Measurements from ENCODE around the gene PRDM2.

Gene PRDM2

DNA sequence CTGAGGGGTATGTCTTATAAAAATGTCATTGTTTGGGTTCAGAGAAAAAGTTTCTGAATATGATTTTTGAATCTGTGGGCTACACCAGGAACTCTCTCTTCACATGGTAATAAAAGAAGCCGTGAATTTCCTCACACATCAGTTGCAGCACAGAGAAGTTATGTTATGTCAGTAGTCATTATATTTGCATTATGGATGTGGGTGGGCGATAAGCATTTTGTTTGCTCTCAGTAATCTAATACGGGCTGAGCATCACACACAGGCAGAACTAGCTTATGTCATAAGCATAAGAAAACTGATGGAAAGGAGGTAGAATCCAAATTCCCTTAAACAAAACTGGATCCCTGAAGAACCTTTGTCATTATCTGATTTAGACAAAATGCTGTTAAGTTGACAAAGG is 70.8 kb downstream of the PRDM2 start (continued):
- TF ChIP-seq, protein P1, sequence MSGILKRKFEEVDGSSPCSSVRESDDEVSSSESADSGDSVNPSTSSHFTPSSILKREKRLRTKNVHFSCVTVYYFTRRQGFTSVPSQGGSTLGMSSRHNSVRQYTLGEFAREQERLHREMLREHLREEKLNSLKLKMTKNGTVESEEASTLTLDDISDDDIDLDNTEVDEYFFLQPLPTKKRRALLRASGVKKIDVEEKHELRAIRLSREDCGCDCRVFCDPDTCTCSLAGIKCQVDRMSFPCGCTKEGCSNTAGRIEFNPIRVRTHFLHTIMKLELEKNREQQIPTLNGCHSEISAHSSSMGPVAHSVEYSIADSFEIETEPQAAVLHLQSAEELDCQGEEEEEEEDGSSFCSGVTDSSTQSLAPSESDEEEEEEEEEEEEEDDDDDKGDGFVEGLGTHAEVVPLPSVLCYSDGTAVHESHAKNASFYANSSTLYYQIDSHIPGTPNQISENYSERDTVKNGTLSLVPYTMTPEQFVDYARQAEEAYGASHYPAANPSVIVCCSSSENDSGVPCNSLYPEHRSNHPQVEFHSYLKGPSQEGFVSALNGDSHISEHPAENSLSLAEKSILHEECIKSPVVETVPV (CRISPR knock-in tag; IDR thresholded peaks at IDR 0.05), result no peak
- no peak for TF ChIP-seq ZNF565 (CRISPR knock-in tag; conservative IDR thresholded peaks at IDR 0.05; ENCODE audit: low read depth)

DNA sequence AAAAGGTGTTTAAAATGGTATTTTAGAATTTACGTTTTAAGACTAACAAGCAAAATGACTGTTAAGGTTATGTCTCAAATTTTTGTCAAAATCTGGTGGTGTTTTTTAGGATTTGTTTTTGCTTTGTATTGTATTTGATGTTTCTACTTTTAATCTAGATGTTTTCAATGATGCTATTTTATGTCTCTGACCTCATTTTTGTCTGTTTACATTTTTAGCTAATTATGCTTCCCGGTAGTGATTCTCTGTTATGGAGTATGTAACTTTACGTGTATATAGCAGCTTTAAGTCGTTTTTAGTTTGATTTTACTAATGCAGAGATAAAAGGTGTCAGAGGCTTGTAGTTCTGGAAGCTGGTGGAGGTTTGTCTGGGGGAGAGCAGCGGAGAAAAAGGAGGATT is 71.8 kb downstream of the PRDM2 start:
- no peak for ATAC-seq
- TF ChIP-seq ZFP3 (CRISPR knock-in tag; IDR thresholded peaks at IDR 0.05) (no peak), ARNTL (CRISPR knock-in tag; IDR thresholded peaks at IDR 0.05; ENCODE audit: borderline replicate concordance, low read depth) (no peak), ZNF565 (CRISPR knock-in tag; conservative IDR thresholded peaks at IDR 0.05; ENCODE audit: low read depth) (no peak), BACH2 (CRISPR knock-in tag; IDR thresholded peaks at IDR 0.05; ENCODE audit: borderline replicate concordance) (no peak)
- TF ChIP-seq, protein P2, sequence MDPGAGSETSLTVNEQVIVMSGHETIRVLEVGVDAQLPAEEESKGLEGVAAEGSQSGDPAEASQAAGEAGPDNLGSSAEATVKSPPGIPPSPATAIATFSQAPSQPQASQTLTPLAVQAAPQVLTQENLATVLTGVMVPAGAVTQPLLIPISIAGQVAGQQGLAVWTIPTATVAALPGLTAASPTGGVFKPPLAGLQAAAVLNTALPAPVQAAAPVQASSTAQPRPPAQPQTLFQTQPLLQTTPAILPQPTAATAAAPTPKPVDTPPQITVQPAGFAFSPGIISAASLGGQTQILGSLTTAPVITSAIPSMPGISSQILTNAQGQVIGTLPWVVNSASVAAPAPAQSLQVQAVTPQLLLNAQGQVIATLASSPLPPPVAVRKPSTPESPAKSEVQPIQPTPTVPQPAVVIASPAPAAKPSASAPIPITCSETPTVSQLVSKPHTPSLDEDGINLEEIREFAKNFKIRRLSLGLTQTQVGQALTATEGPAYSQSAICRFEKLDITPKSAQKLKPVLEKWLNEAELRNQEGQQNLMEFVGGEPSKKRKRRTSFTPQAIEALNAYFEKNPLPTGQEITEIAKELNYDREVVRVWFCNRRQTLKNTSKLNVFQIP (CRISPR knock-in tag; IDR thresholded peaks at IDR 0.05; ENCODE audit: borderline replicate concordance, low read depth), result no peak
- TF ChIP-seq, protein P3, sequence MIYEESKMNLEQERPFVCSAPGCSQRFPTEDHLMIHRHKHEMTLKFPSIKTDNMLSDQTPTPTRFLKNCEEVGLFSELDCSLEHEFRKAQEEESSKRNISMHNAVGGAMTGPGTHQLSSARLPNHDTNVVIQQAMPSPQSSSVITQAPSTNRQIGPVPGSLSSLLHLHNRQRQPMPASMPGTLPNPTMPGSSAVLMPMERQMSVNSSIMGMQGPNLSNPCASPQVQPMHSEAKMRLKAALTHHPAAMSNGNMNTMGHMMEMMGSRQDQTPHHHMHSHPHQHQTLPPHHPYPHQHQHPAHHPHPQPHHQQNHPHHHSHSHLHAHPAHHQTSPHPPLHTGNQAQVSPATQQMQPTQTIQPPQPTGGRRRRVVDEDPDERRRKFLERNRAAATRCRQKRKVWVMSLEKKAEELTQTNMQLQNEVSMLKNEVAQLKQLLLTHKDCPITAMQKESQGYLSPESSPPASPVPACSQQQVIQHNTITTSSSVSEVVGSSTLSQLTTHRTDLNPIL (CRISPR knock-in tag; IDR thresholded peaks at IDR 0.05; ENCODE audit: low read depth), result no peak
- TF ChIP-seq, protein P4, sequence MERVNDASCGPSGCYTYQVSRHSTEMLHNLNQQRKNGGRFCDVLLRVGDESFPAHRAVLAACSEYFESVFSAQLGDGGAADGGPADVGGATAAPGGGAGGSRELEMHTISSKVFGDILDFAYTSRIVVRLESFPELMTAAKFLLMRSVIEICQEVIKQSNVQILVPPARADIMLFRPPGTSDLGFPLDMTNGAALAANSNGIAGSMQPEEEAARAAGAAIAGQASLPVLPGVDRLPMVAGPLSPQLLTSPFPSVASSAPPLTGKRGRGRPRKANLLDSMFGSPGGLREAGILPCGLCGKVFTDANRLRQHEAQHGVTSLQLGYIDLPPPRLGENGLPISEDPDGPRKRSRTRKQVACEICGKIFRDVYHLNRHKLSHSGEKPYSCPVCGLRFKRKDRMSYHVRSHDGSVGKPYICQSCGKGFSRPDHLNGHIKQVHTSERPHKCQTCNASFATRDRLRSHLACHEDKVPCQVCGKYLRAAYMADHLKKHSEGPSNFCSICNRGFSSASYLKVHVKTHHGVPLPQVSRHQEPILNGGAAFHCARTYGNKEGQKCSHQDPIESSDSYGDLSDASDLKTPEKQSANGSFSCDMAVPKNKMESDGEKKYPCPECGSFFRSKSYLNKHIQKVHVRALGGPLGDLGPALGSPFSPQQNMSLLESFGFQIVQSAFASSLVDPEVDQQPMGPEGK (CRISPR knock-in tag; IDR thresholded peaks at IDR 0.05; ENCODE audit: borderline replicate concordance), result no peak

DNA sequence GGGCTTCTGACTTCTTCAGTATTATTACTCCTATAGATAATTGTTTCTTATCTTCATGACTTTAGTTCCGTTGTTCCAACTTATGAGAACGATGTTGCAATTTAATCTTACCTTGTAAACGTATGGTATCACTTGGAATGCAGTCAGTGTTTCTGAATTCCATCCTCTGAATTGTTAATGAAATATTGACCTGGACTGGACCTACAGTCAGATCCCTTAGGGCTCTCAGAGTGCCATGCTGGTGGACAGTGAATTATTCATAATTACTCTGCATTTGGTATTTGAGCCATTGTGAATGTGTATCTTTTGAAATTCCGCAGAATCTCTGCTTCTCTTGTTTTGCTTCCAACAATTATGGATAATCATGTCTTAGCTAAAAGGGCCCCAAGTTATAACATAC is 72.3 kb downstream of the PRDM2 start:
- TF ChIP-seq GLIS3 (CRISPR knock-in tag; IDR thresholded peaks at IDR 0.05), result no peak
- TF ChIP-seq, protein P2 (CRISPR knock-in tag; IDR thresholded peaks at IDR 0.05; ENCODE audit: borderline replicate concordance, low read depth), result no peak
- TF ChIP-seq ESRRG (CRISPR knock-in tag; IDR thresholded peaks at IDR 0.05), result no peak
- TF ChIP-seq ISL1 (CRISPR knock-in tag; IDR thresholded peaks at IDR 0.05), result no peak
- TF ChIP-seq PPARA (CRISPR knock-in tag; IDR thresholded peaks at IDR 0.05; ENCODE audit: borderline replicate concordance), result no peak
- TF ChIP-seq, protein P1 (CRISPR knock-in tag; IDR thresholded peaks at IDR 0.05), result no peak
- TF ChIP-seq ZNF8 (CRISPR knock-in tag; IDR thresholded peaks at IDR 0.05), result no peak
- TF ChIP-seq ZC3H10 (CRISPR knock-in tag; IDR thresholded peaks at IDR 0.05), result no peak
- no peak for TF ChIP-seq ZFP30 (CRISPR knock-in tag; IDR thresholded peaks at IDR 0.05)
- no peak for TF ChIP-seq OSR1 (CRISPR knock-in tag; IDR thresholded peaks at IDR 0.05)
- TF ChIP-seq, protein P4 (CRISPR knock-in tag; IDR thresholded peaks at IDR 0.05; ENCODE audit: borderline replicate concordance), result no peak
- no peak for TF ChIP-seq CSDC2 (CRISPR knock-in tag; IDR thresholded peaks at IDR 0.05)
- TF ChIP-seq, protein P3 (CRISPR knock-in tag; IDR thresholded peaks at IDR 0.05; ENCODE audit: low read depth), result no peak
- no peak for ATAC-seq

Measured in SK-N-SH treated with all-trans-retinoic acid at 6 μM for 48 hours (cell line).